Muscle layer of duodenum (tissue), 2 donors: ENCODE results near the gene PARD6B.
"Not testable (repeated sequence)": the region's sequence is repeated elsewhere in the genome, so short reads cannot be mapped to it uniquely, and the experiment has no call there.

ENCODE experiments used
- H3K27ac ChIP-seq: one replicate; pipeline ENCODE4 v1.7.0; 2013; ENCODE audit warnings: mild to moderate bottlenecking, low read length
- H3K27me3 ChIP-seq: one replicate; pipeline ENCODE4 v1.7.0; 2013; ENCODE audit warnings: low read depth, mild to moderate bottlenecking, control low read depth, low read length
- H3K36me3 ChIP-seq, 2 donors: one replicate each; pipeline ENCODE4 v1.7.0; 2013; ENCODE audit warnings: low read length in 2 of 2, control low read depth in 1 of 2, mild to moderate bottlenecking in 1 of 2; ENCODE audit not compliant: insufficient read depth in 2 of 2, control insufficient read depth in 1 of 2
- H3K4me1 ChIP-seq, 2 donors: one replicate each; pipeline ENCODE4 v1.7.0; 2013; ENCODE audit warnings: low read length in 2 of 2, mild to moderate bottlenecking in 2 of 2, control low read depth in 1 of 2, moderate library complexity in 1 of 2; ENCODE audit not compliant: insufficient read depth in 2 of 2, control insufficient read depth in 1 of 2
- H3K4me3 ChIP-seq, 2 donors: one replicate each; pipeline ENCODE4 v1.7.0; 2013; ENCODE audit warnings: low read length in 2 of 2, low read depth in 1 of 2, mild to moderate bottlenecking in 1 of 2
- H3K9me3 ChIP-seq, 2 donors: one replicate each; pipeline ENCODE4 v1.7.0; 2013; ENCODE audit warnings: low read length in 2 of 2, control low read depth in 1 of 2, mild to moderate bottlenecking in 1 of 2; ENCODE audit not compliant: control insufficient read depth in 1 of 2
- donor health status: healthy.

PARD6B gene

DNA sequence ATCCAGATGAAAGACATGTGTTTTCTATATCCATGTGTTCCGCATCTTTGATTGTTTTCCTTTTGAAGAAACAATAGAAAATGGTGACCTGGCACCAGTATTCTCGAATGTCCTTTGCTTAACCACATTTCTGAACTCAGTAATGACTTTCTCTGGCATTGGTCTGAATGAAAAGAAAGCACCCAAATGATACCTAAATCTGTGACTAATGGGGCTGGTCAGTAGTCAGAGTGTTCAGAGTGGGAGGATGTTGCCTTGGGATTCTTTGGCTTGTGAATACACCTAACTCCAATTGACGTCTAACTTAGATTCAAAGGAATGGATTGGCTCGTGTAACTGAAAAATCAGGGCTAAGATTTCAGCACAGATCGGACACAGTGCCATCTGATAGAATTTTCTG is 27.1 kb downstream of the PARD6B start:
- Histone ChIP-seq H3K4me1 (no peaks in the 10 kb centered on the region), H3K27me3 (no peaks in the 10 kb centered on the region), H3K27ac (no peak overlapping the region), H3K4me3 (no peak overlapping the region), H3K36me3 (no peaks in the 10 kb centered on the region), H3K9me3 (no peaks in the 10 kb centered on the region)

DNA sequence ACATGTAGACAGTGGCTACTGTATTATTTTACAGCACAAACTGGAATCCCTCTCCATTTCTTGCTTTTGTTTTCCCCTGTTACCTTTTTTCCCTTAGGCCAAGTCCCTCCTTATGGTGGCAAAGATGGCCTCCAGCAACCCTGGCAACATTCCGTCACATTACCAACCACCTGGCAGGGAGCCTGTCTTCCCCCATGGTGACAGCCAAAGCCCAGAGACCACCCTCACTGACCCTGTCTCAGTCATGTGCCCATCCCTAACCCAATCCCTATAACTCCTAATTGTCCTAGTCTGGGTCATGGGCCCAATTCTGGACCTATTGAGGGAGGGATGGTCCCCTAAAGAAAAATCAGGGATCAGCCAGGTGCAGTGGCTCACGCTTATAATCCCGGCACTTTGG is 27.6 kb downstream of the PARD6B start:
- Histone ChIP-seq H3K27me3 (no peaks in the 10 kb centered on the region), H3K27ac (no peak overlapping the region), H3K36me3 (no peaks in the 10 kb centered on the region), H3K4me1 (no peaks in the 10 kb centered on the region), H3K9me3 (no peaks in the 10 kb centered on the region), H3K4me3 (no peak overlapping the region)

DNA sequence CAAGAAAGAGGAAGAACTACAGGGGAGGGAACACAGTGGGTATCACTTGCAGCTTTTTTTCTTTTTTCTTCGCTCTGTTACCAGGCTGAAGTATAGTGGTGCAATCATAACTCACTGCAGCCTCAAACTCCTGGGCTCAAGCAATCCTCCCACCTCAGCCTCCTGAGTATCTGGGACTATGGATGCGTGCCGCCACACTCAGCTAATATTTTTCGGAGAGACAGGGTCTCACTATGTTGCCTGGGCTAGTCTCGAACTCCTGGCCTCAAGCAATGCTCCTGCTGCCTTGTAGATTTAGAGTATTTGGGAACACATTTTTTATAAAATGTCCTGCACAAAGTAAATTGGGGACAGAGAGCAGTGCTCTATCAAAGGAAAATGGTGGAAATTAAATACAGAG is 28.3 kb downstream of the PARD6B start:
- H3K9me3 ChIP-seq, result no peaks in the 10 kb centered on the region
- no peak overlapping the region for H3K4me3 ChIP-seq
- no peaks in the 10 kb centered on the region for H3K36me3 ChIP-seq
- no peaks in the 10 kb centered on the region for H3K4me1 ChIP-seq
- no peaks in the 10 kb centered on the region for H3K27me3 ChIP-seq
- no peak overlapping the region for H3K27ac ChIP-seq

DNA sequence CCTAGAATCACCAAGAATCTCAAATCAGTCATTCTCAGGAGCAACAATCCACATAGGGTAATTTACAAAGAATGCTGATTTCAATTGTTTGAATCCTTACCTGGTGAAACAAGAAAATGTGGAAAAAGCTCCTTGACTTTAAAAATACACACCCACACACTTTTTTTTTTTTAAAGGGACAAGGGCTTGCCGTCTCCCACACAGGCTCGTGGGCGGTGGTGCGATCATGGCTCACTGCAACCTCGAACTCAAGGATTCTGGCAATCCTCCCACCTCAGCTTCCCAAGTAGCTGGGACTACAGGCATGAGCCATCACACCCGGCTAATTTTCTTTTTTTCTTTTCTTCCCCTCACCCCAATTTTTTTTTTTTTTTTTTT is 30.7 kb downstream of the PARD6B start:
- Histone ChIP-seq H3K4me1 (no peaks in the 10 kb centered on the region), H3K27me3 (no peaks in the 10 kb centered on the region), H3K9me3 (no peaks in the 10 kb centered on the region), H3K27ac (no peak overlapping the region), H3K4me3 (no peak overlapping the region), H3K36me3 (no peaks in the 10 kb centered on the region)

DNA sequence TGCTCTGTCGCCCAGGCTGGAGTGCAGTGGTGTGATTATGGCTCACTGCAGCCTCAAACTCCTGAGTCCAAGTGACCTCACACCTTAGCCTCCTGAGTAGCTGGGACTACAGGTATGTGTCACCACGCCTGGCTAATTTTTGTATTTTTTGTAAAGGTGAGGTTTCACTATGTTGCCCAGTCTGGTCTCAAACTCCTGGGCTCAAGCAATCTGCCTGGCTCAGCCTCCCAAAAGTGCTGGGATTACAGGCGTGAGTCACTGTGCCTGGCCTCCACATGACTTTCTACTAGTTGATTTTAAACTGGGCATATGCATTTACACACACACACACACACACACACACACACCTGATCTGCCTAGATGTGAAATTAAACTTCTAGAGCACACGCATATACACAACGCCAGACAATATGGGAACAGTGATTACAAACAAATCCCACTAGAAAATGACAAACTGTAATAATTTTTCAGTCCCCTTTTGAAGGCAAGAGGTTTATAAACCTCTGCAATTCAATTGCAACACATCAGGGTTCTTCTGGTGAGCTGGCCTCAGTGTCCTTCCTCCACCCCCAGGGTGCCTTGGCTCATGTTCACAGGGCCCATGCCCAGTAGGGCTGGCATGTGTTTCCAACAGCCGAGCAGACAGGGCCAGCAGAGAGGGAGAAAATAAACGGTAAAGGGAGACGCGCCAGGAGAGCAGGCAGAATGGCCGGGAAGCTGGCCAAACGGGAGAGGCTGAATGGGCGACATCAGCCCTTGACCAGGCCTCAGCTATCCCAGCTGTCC is 31.2 kb downstream of the PARD6B start:
- Histone ChIP-seq H3K4me1 (no peaks in the 10 kb centered on the region), H3K27me3 (no peaks in the 10 kb centered on the region), H3K9me3 (no peaks in the 10 kb centered on the region), H3K4me3 (no peak overlapping the region), H3K36me3 (no peaks in the 10 kb centered on the region), H3K27ac (peak overlapping the region; percentile 16)

DNA sequence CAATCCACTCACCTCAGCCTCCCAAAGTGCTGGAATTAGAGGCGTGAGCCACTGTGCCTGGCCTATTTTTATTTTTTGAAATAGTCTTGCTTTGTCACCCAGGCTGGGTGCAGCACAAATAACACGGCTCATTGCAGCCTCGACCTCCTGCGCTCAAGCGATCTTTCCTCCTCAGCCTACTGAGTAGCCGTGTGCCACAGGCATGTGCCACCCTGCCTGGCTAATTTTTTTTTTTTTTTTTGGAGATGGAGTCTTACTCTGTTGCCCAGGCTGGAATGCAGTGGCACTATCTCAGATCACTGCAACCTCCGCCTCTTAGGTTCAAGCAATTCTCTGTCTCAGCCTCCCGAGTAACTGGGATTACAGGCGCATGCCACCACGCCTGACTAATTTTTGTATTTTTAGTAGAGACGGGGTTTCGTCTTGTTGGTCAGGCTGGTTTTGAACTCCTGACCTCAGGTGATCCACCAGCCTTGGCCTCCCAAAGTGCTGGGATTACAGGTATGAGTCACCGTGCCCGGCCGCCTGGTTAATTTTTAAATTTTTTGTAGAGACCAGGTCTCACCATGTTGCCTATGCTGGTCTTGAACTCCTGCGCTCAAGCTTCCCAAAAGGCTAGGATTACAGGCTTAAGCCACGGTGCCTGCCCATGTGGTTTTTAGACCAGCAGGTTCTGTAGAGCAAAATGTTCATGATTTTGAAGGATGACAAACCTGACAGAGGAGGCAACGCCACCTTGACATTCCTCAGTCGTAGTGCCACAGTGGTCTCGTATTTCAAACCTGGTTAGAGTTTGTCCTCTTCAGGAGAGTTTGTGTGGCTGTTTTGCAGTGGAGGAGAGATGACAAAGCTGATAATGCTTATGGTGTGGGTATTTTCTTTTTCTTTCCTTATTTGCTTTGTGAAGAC is 32.4 kb downstream of the PARD6B start:
- H3K9me3 ChIP-seq, H3K36me3 ChIP-seq, H3K4me1 ChIP-seq, H3K27ac ChIP-seq, H3K4me3 ChIP-seq, H3K27me3 ChIP-seq: not testable (repeated sequence)

DNA sequence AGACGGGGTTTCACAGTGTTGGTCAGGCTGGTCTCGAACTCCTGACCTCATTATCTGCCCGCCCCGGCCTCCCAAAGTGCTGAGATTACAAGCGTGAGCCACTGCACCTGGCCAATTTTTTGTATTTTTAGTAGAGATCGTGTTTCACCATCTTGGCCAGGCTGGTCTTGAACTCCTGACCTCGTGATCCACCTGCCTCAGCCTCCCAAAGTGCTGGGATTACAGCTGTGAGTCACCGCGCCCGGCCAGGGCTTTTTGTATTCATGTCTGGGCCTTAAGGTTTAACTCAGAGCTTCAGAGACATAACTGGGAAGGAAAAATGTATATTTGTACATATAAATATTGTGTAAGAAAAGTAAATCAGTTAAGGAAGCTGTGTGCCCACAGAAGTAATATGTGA is 33.9 kb downstream of the PARD6B start:
- not testable (repeated sequence) for H3K4me1 ChIP-seq, H3K27ac ChIP-seq, H3K27me3 ChIP-seq, H3K36me3 ChIP-seq, H3K4me3 ChIP-seq, H3K9me3 ChIP-seq

DNA sequence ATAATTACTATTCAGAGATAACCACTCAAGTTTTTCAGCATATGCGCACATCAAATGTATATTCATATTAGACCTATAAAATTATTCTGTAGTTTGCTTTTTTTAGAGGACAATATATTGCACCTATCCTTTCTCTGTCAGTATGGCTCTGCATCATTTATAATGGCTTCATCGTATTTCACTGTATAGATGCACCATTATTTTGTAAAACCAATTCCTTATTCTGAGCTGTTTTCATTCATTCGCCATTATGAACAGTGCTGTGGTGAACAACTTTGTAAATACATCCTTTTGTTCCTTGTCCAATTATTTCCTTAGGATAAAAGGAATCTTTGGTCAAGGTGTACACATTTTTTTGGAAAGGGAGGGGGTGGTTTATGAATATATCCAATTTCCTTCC is 34.3 kb downstream of the PARD6B start:
- H3K27me3 ChIP-seq, result no peaks in the 10 kb centered on the region
- no peaks in the 10 kb centered on the region for H3K36me3 ChIP-seq
- no peak overlapping the region for H3K27ac ChIP-seq
- H3K4me1 ChIP-seq, result no peaks in the 10 kb centered on the region
- H3K9me3 ChIP-seq, result no peaks in the 10 kb centered on the region
- H3K4me3 ChIP-seq, result no peak overlapping the region

DNA sequence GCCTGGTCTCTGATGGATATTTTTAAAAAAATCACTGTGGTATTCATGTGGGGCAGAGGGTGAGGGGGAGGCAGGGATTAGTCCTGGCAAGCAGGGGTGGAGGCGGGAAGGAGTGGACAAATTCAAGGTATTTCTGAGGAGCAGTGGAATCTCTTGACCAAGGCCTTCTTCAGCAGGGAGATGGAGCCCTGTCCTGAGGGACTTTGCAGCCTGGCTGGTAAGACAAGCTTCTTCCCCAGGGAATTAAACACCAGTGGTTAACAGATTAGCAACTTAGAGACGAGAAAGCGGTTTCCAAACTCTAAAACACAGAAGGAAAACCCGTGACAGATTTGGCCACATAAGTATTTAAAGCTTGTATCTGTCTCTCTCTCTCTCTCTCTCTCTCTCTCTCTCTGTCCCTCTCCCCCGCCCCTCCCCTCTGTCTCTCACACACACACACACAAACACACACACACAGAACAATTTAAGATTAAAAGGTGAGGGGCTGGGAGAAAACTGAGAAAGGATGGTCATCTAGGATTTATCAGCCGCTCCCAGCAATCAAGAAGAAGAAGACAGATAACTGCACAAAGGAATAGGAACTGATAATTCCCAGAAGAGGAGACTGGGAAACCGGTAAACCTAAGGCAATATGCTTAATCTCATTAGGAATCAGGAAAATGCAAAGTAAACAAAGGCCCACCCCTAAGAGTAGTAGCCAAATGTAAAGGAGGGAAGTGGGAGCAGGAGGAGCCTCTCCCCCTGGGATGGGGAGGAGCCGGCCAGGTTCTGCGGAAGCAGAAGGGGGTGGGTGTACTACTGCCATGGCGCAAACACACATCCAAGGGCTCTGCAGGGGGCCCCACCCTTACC is 35.8 kb downstream of the PARD6B start:
- H3K27me3 ChIP-seq, H3K4me3 ChIP-seq, H3K36me3 ChIP-seq, H3K27ac ChIP-seq, H3K9me3 ChIP-seq, H3K4me1 ChIP-seq: not testable (repeated sequence)

DNA sequence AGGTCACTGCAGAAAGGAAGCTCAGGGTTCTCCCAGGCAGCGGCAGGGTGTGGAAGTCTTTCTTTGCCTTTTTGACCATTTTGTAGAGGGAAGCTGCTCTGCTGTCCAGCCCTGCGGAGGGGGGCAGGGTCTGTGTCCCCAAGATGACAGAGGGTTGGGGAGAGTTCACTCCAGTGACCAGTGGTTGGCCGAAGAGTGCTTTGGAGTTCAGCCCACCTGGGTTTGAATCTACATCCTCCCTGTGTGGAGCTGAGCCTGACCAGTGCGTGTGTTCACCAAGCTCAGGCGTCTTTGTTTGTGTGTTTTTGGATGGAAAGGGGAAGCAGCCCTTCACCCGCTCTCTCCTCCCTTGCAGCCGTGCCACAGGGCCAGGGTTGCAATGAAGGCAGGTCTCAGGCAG is 37.6 kb downstream of the PARD6B start:
- not testable (repeated sequence) for H3K9me3 ChIP-seq, H3K36me3 ChIP-seq, H3K4me1 ChIP-seq, H3K27ac ChIP-seq, H3K4me3 ChIP-seq, H3K27me3 ChIP-seq

DNA sequence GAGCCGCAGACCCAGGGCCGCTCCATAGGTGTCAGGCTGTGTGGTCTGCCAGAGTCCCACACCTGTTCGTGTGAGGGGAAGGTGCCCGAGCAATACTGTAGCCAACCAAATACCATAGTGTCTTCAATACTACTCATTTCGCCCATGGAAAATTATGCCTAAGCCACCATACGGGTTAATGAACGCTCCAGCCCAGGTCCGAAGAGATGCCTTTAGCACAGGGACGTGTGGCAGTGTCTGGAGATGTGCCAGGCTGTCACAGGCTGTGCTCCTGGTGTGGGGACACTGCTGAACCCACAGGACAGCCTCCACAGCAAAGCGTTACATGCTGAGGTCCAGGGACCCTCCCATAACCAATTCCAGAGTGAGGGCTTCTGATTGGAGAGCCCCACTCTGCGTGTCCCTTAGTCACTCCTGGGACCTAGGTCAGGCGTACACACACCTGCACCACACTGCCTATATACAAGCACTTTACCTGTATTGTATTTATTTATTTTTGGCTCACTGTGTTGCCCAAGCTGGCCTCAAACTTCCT is 38.2 kb downstream of the PARD6B start:
- H3K4me3 ChIP-seq, H3K36me3 ChIP-seq, H3K9me3 ChIP-seq, H3K27ac ChIP-seq, H3K4me1 ChIP-seq, H3K27me3 ChIP-seq: not testable (repeated sequence)
